ENCODE data around the gene RGPD8. TPM values are rescaled to one million over a fixed set of nuclear protein-coding genes. Genes with fewer than 3 reads are reported as not detected.
A peak's percentile ranks its signal among the peaks of the same experiment; 100 is the strongest.
"Not testable (repeated sequence)": the region's sequence is repeated elsewhere in the genome, so short reads cannot be mapped to it uniquely, and the experiment has no call there.

RGPD8 gene
- total RNA-seq, 1 donor from 2014 or later = 20.0 TPM

GRCh38 chr2:112352809-112353603 lies 80.4 kb downstream of the RGPD8 start:
- H3K9me3 ChIP-seq; H3K27ac ChIP-seq; DNase-seq; ATAC-seq; intact Hi-C loops (cut with DNase I); H3K27me3 ChIP-seq; H3K36me3 ChIP-seq; H3K4me3 ChIP-seq; H3K4me1 ChIP-seq: not testable (repeated sequence)

DNA sequence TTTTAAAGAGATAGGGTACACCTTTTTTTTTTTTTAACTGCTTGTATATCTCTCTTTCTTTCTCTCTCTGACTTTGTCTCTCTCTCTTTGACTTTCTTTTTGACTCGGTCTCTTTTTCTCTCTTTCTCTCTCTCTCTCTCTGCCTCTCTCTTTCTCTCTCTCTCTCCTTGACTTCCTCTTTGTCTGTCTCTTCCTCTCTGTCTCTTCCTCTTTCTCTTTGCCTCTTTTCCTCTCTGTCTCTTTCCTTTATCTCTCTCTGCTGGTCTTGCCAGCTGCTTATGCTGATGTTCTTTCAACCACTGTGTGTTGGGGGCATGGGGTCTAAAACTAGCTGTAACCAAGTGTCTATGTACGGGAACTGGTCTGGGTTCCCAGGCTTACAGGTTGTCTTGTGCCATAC lies 81.2 kb downstream of the RGPD8 start:
- ATAC-seq; intact Hi-C loops (cut with DNase I); H3K27ac ChIP-seq; H3K27me3 ChIP-seq; H3K9me3 ChIP-seq; H3K4me3 ChIP-seq; H3K36me3 ChIP-seq; H3K4me1 ChIP-seq; DNase-seq: not testable (repeated sequence)

DNA sequence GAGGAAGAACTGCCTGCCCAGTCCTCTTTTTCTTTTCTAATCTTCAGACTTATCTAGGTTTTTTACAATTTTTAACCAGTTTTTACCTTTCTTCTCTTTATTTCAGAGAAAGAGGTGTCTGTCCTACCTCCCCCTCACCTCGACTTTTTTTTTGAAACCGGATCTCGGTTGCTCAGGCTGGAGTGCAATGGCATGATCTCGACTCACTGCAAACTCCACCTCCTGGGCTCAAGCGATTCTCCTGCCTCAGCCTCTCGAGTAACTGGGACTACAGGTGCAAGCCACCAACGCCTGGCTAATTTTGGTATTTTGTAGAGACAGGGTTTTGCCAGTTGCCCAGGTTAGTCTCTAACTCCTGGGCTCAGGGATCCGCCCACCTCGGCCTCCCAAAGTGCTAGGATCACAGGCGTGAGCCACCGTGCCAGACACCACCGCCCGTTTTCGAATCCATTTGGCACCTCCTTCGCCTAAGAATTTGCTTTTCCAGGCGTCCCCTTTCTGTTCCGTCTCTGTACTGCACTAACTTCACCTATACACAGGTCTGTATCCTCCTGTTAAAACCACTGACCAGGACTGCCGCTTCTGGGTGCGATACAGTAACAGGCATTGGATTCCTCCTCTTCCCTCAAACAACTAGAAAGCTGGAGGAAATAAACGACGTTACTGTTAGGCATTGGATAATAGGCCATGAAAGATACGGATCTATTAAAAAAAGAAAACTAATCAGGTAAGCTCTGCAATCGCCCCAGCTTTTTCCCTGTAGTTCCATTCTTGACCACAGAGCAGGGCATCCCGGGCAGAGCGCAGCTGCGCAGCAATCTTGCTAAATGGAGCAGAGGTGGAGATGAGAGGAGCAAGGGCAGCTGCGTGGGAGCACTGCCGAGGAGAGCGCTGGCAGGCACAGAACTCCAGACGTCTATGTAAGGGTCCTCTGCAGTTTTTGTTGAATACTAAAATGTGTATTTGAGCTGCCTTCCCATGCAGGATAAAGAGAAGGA lies 88.1 kb downstream of the RGPD8 start:
- no peaks in the 10 kb centered on the region for H3K36me3 ChIP-seq
- intact Hi-C loops (cut with DNase I) = no loop called here
- no peak overlapping the region for H3K4me3 ChIP-seq
- H3K4me1 ChIP-seq = no peaks in the 10 kb centered on the region
- DNase-seq (no peak), ATAC-seq (no peak)
- H3K27me3 ChIP-seq = no peaks in the 10 kb centered on the region
- TF ChIP-seq, protein P1, sequence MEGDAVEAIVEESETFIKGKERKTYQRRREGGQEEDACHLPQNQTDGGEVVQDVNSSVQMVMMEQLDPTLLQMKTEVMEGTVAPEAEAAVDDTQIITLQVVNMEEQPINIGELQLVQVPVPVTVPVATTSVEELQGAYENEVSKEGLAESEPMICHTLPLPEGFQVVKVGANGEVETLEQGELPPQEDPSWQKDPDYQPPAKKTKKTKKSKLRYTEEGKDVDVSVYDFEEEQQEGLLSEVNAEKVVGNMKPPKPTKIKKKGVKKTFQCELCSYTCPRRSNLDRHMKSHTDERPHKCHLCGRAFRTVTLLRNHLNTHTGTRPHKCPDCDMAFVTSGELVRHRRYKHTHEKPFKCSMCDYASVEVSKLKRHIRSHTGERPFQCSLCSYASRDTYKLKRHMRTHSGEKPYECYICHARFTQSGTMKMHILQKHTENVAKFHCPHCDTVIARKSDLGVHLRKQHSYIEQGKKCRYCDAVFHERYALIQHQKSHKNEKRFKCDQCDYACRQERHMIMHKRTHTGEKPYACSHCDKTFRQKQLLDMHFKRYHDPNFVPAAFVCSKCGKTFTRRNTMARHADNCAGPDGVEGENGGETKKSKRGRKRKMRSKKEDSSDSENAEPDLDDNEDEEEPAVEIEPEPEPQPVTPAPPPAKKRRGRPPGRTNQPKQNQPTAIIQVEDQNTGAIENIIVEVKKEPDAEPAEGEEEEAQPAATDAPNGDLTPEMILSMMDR (IDR thresholded peaks at IDR 0.05) = no peak
- no peaks in the 10 kb centered on the region for H3K9me3 ChIP-seq
- H3K27ac ChIP-seq = no peak overlapping the region

- TF ChIP-seq, protein P1 (IDR thresholded peaks at IDR 0.05) = no peak
- DNase-seq = no peak
- H3K9me3 ChIP-seq = no peaks in the 10 kb centered on the region
Observed at GRCh38 chr2:112343827-112344585, 89.4 kb downstream of the RGPD8 start.

DNA sequence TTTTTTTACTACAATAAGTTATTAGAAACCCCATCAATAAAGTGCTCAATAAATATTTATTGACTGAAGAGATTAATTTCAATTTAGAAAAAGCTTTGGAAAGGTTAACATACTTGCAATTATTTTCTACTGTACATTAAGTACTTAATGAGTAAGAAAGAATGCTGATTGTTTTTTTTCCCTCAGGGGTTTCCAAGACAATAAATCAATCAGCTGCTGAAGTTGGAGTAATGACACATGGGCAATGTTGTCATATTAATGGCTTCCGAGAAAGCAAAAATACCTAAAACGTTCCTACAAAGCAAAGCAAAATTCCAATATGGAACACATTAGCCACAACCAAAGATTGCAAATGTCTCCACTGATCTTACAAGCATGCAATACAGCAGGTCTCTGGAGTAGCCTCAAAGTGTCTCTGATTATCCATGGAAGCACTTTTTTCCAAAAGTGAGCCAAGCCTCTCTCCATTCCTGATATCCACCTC lies 91.3 kb downstream of the RGPD8 start:
- ATAC-seq (no peak), DNase-seq (no peak)
- intact Hi-C loops (cut with DNase I) = no loop called here
- Histone ChIP-seq H3K9me3 (no peaks in the 10 kb centered on the region), H3K36me3 (no peaks in the 10 kb centered on the region), H3K27me3 (no peaks in the 10 kb centered on the region), H3K27ac (no peak overlapping the region), H3K4me1 (no peaks in the 10 kb centered on the region), H3K4me3 (no peak overlapping the region)
- TF ChIP-seq, protein P1 (IDR thresholded peaks at IDR 0.05) = no peak

More at GRCh38 chr2:112343827-112344585, 89.4 kb downstream of the RGPD8 start:
- Histone ChIP-seq H3K4me1 (no peaks in the 10 kb centered on the region), H3K27ac (no peak overlapping the region), H3K4me3 (no peak overlapping the region), H3K36me3 (no peaks in the 10 kb centered on the region), H3K27me3 (no peaks in the 10 kb centered on the region)
- peak; percentile 43 for ATAC-seq
- intact Hi-C loops (cut with DNase I) = no loop called here

Measured in upper lobe of right lung (tissue), 1 donor.